Measurements from ENCODE around the gene KIF6. TPM values are rescaled to one million over a fixed set of nuclear protein-coding genes. Genes with fewer than 3 reads are reported as not detected.

KIF6 gene
- total RNA-seq, 2 donors from 2014 or later, result 0.09 to 0.97 TPM

DNA sequence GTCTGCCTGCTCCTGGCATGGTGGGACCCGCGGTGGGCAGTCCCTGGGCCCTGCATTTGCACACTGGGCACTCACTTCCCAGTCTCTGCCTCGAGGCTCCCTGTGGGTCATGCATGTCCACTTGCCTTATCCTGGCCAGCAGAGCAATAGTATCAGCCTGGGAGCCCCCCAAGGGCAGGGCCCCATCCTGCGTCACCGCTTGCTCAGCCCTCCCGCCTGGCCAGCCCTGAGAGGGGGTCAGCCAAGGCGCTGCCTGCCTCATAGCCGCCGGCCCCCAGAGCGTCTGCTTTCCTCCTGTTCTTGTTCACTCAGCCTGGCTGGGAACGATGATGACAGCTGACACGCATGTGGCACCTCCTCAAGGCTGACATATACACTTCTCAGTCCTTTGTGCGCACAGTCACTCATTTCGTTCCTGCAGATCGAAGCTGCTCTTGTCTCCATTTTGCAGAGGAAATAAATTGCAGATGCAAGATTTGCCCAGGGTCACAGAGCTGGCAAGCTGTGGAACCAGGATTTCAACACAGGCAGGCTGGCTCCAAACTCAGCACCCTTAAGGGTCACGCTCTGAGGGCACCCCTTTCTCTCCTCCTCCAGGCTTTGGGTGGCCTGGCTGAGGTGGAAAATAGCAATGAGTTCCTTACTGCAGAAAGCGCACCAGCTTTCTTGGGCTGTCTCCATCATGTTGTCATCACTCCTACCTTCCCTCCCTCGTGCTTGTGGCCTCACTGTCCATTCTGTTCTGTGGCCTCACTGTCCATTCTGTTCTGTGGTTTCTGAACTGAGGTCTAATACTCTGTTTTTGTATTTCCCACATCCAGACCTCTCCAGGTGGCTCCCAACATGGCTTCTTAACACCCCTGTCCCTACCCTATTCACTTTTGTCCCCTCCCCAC is 428.2 kb downstream of the KIF6 start:
- no peaks in the 10 kb centered on the region for H3K27me3 ChIP-seq (replicated peaks; ENCODE audit: insufficient read depth)
- intact Hi-C loops (cut with DNase I), result no loop called here
- no peak for TF ChIP-seq POLR2A (IDR thresholded peaks at IDR 0.05)
- no peak for TF ChIP-seq POLR2AphosphoS5 (IDR thresholded peaks at IDR 0.05)
- no peak for TF ChIP-seq CTCF (IDR thresholded peaks at IDR 0.05)
- 76% methylated on average over 18 of the region's 18 CpGs for WGBS
- H3K4me3 ChIP-seq, result no peak overlapping the region
- no peak overlapping the region for H3K27ac ChIP-seq
- H3K9me3 ChIP-seq, result no peaks in the 10 kb centered on the region
- no peak for DNase-seq (ENCODE audit: low spot score)
- H3K36me3 ChIP-seq, result no peaks in the 10 kb centered on the region
- H3K4me1 ChIP-seq (replicated peaks), result no peaks in the 10 kb centered on the region

GRCh38 chr6:39295611-39296011 is 429.6 kb downstream of the KIF6 start:
- H3K4me1 ChIP-seq (replicated peaks), result no peaks in the 10 kb centered on the region
- no peak overlapping the region for H3K4me3 ChIP-seq
- WGBS, result 72% methylated on average over 4 of the region's 5 CpGs
- no peaks in the 10 kb centered on the region for H3K36me3 ChIP-seq
- TF ChIP-seq POLR2AphosphoS5 (IDR thresholded peaks at IDR 0.05) (no peak), CTCF (IDR thresholded peaks at IDR 0.05) (no peak), POLR2A (IDR thresholded peaks at IDR 0.05) (no peak)
- no peaks in the 10 kb centered on the region for H3K27me3 ChIP-seq (replicated peaks; ENCODE audit: insufficient read depth)
- H3K9me3 ChIP-seq, result no peaks in the 10 kb centered on the region
- intact Hi-C loops (cut with DNase I), result no loop called here
- H3K27ac ChIP-seq, result no peak overlapping the region
- DNase-seq (ENCODE audit: low spot score), result no peak

DNA sequence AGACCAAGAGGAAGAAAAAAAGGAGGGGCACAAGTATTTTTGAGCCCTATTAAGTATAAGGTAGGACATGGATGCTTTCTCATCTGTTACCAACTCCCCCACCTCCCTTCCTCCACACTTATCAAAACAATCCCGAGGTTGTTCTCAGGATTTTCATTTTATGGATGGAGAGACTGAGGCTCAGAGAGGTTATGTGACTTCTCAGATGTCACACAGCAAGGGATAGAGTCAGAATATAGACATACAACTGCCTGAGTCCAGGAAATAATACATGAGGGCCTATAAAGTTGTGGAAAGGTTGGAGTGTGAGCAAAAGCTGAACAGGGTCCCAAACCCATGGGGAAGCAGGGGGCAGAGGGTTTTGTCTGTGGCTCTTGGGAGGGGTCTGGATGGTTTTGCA is 430.3 kb downstream of the KIF6 start:
- Histone ChIP-seq H3K9me3 (no peaks in the 10 kb centered on the region), H3K36me3 (no peaks in the 10 kb centered on the region), H3K27ac (no peak overlapping the region), H3K27me3 (replicated peaks; ENCODE audit: insufficient read depth) (no peaks in the 10 kb centered on the region), H3K4me3 (no peak overlapping the region), H3K4me1 (replicated peaks) (no peaks in the 10 kb centered on the region)
- no peak for DNase-seq (ENCODE audit: low spot score)
- 73% methylated on average over 1 of the region's 1 CpG for WGBS
- TF ChIP-seq POLR2A (IDR thresholded peaks at IDR 0.05), result no peak
- no peak for TF ChIP-seq CTCF (IDR thresholded peaks at IDR 0.05)
- no peak for TF ChIP-seq POLR2AphosphoS5 (IDR thresholded peaks at IDR 0.05)
- intact Hi-C loops (cut with DNase I), result no loop called here

- WGBS, result 68% methylated on average over 5 of the region's 5 CpGs
- intact Hi-C loops (cut with DNase I), result no loop called here
Observed at GRCh38 chr6:39294133-39294532, 431.1 kb downstream of the KIF6 start.

More at GRCh38 chr6:39294133-39294532, 431.1 kb downstream of the KIF6 start:
- TF ChIP-seq CTCF (IDR thresholded peaks at IDR 0.05) (no peak), POLR2AphosphoS5 (IDR thresholded peaks at IDR 0.05) (no peak), POLR2A (IDR thresholded peaks at IDR 0.05) (no peak)
- no peak for DNase-seq (ENCODE audit: low spot score)
- Histone ChIP-seq H3K4me1 (replicated peaks) (no peaks in the 10 kb centered on the region), H3K36me3 (no peaks in the 10 kb centered on the region), H3K9me3 (no peaks in the 10 kb centered on the region), H3K27me3 (replicated peaks; ENCODE audit: insufficient read depth) (no peaks in the 10 kb centered on the region), H3K27ac (no peak overlapping the region), H3K4me3 (no peak overlapping the region)
